OCI-LY1 (cell line): ENCODE data around the gene COPRS.
"Not testable (repeated sequence)": the region's sequence is repeated elsewhere in the genome, so short reads cannot be mapped to it uniquely, and the experiment has no call there.

Source experiments
- H2AFZ ChIP-seq: fragments of 200-600 bp; sonication (generic), shearing (Covaris generic); 2 replicates; pipeline ENCODE4 v1.6.0; 2014; ENCODE audit warnings: antibody characterized with exemption, mild to moderate bottlenecking, low read length
- H3F3A ChIP-seq: fragments of 200-600 bp; sonication (generic), shearing (Covaris generic); 2 replicates; pipeline ENCODE4 v1.6.0; 2014; ENCODE audit warnings: mild to moderate bottlenecking, antibody characterized with exemption, low read length, moderate library complexity; ENCODE audit not compliant: insufficient read depth
- H3K27ac ChIP-seq: fragments of 200-600 bp; sonication (generic); 2 replicates; pipeline ENCODE4 v1.5.1; 2014; ENCODE audit warnings: low read length, mixed run types, mild to moderate bottlenecking, low read depth; ENCODE audit not compliant: poor library complexity, severe bottlenecking
- H3K27me3 ChIP-seq: fragments of 200-600 bp; sonication (generic); 2 replicates; pipeline ENCODE4 v1.6.0; 2014; ENCODE audit warnings: antibody characterized with exemption, mild to moderate bottlenecking, low read length, moderate library complexity; ENCODE audit not compliant: insufficient read depth
- H3K36me3 ChIP-seq: fragments of 200-600 bp; sonication (generic); 2 replicates; pipeline ENCODE4 v1.6.1; 2014; ENCODE audit warnings: mild to moderate bottlenecking, antibody characterized with exemption, low read length, moderate library complexity, mixed read lengths; ENCODE audit not compliant: insufficient read depth
- H3K4me1 ChIP-seq: fragments of 200-600 bp; sonication (generic); 2 replicates; pipeline ENCODE4 v1.5.1; 2014; ENCODE audit warnings: mild to moderate bottlenecking, low read length, moderate library complexity; ENCODE audit not compliant: insufficient read depth, severe bottlenecking
- H3K4me2 ChIP-seq: fragments of 200-600 bp; sonication (generic), shearing (Covaris generic); 2 replicates; pipeline ENCODE4 v1.6.1; 2014; ENCODE audit warnings: low read length
- H3K4me3 ChIP-seq: fragments of 200-600 bp; sonication (generic); 2 replicates; pipeline ENCODE4 v1.5.1; 2014; ENCODE audit warnings: low read length, low read depth, mild to moderate bottlenecking, mixed read lengths; ENCODE audit not compliant: poor library complexity, severe bottlenecking
- H3K79me2 ChIP-seq: fragments of 200-600 bp; shearing (Covaris generic); 2 replicates; pipeline ENCODE4 v1.6.1; 2016; ENCODE audit warnings: mixed run types, low read length, mixed read lengths; ENCODE audit not compliant: insufficient read depth
- H3K9ac ChIP-seq: fragments of 200-600 bp; sonication (generic), shearing (Covaris generic); 2 replicates; pipeline ENCODE4 v1.6.1; 2014; ENCODE audit warnings: mild to moderate bottlenecking, low read length, mixed read lengths
- H3K9me2 ChIP-seq: fragments of 200-600 bp; sonication (generic), shearing (Covaris generic); 2 replicates; pipeline ENCODE4 v1.6.1; 2014; ENCODE audit warnings: low read depth, mild to moderate bottlenecking, low read length, mixed read lengths
- H3K9me3 ChIP-seq: fragments of 200-600 bp; shearing (Covaris generic); 2 replicates; pipeline ENCODE4 v1.6.1; 2014; ENCODE audit warnings: low read length, mixed read lengths
- H4K20me1 ChIP-seq: fragments of 200-600 bp; sonication (generic), shearing (Covaris generic); 2 replicates; pipeline ENCODE4 v1.6.0; 2016; ENCODE audit warnings: mild to moderate bottlenecking, low read length; ENCODE audit not compliant: insufficient read depth
- EZH2 ChIP-seq: fragments of 200-600 bp; sonication (generic), shearing (Covaris generic); IDR thresholded peaks from 2 replicates; pipeline ENCODE4 v1.8.0; 2017; ENCODE audit warnings: borderline replicate concordance, mixed run types, mild to moderate bottlenecking, antibody characterized with exemption, low read length, moderate library complexity, mixed read lengths
- TF ChIP-seq, protein P1 (sequence below): fragments of 200-600 bp; sonication (generic), shearing (Covaris generic); IDR thresholded peaks from 2 replicates; pipeline ENCODE4 v1.5.1; 2017; ENCODE audit warnings: mild to moderate bottlenecking, antibody characterized with exemption, low read length, moderate library complexity, mixed read lengths

The COPRS gene

DNA sequence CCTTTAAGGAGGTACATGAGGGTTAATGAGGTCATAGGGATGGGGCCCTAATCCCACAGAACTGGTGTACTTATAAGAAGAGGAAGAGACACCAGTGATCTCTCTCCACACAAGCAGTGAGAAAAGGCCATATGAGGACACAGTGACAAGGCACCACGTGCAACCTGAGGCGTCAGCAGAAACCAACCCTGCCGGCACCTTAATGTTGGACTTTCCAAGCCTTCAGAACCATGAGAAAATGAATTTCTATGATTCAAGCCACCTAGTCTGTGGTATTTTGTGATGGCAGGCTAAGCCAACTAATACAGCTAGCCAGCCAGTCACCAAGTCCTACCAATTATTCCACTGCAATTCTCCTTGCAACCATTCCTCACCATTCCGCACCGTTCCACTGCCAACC lies 39.5 kb downstream of the COPRS start:
- Histone ChIP-seq H4K20me1 (no peaks in the 10 kb centered on the region), H3K4me1 (no peaks in the 10 kb centered on the region), H3K9ac (no peak overlapping the region), H2AFZ (no peak overlapping the region), H3K27me3 (no peaks in the 10 kb centered on the region), H3K27ac (no peak overlapping the region), H3K36me3 (no peaks in the 10 kb centered on the region), H3K4me3 (no peak overlapping the region), H3K9me3 (no peaks in the 10 kb centered on the region), H3F3A (no peaks in the 10 kb centered on the region), H3K79me2 (no peaks in the 10 kb centered on the region), H3K9me2 (no peaks in the 10 kb centered on the region), H3K4me2 (no peak overlapping the region)
- no peak for TF ChIP-seq EZH2
- TF ChIP-seq, protein P1, sequence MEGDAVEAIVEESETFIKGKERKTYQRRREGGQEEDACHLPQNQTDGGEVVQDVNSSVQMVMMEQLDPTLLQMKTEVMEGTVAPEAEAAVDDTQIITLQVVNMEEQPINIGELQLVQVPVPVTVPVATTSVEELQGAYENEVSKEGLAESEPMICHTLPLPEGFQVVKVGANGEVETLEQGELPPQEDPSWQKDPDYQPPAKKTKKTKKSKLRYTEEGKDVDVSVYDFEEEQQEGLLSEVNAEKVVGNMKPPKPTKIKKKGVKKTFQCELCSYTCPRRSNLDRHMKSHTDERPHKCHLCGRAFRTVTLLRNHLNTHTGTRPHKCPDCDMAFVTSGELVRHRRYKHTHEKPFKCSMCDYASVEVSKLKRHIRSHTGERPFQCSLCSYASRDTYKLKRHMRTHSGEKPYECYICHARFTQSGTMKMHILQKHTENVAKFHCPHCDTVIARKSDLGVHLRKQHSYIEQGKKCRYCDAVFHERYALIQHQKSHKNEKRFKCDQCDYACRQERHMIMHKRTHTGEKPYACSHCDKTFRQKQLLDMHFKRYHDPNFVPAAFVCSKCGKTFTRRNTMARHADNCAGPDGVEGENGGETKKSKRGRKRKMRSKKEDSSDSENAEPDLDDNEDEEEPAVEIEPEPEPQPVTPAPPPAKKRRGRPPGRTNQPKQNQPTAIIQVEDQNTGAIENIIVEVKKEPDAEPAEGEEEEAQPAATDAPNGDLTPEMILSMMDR, result no peak

DNA sequence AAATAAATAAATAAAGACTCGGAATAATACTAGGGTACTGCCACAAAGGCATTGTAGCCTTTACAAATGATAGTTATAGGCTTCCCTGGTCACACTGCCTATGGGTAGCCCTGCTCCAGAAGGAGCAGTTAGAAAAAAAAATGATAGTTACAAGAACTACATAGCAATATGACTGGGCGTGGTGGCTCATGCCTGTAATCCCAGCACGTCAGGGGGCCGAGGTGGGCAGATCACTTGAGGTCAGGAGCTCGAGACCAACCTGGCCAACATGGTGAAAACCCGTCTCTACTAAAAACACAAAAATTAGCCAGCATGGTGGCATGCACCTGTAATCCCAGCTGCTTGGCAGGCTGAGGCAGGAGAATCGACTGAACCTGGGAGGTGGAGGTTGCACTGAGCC lies 40.2 kb downstream of the COPRS start:
- H3K4me2 ChIP-seq, H3K79me2 ChIP-seq, H3K27ac ChIP-seq, H3K9ac ChIP-seq, H3K9me2 ChIP-seq, H3K27me3 ChIP-seq, H4K20me1 ChIP-seq, H3K36me3 ChIP-seq, H3K9me3 ChIP-seq, H3F3A ChIP-seq, H2AFZ ChIP-seq, H3K4me3 ChIP-seq, H3K4me1 ChIP-seq: not testable (repeated sequence)

DNA sequence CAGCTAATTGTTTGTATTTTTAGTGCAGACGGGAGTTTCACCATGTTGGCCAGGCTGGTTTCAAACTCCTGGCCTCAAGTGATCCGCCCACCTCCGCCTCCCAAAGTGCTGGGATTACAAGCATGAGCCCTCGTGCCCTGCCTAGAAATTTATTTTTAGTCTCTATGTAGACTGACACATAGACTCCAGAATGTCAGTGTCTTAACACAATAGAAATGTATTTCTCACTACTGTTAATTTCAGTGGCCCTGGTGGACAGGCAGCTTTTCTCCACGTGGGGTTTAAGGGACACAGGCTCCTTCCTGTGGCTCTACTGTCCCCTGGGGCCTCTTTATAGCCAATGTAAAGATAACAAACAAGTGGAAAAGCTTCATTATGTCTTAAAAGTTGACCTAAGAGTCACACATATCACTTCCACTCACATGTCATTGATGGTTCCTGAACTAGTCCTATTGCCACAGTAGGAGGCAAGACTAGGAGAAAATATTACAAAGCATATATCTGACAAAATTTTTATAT lies 43.8 kb downstream of the COPRS start:
- Histone ChIP-seq H3K9me2 (no peaks in the 10 kb centered on the region), H3K4me3 (no peak overlapping the region)
- no peak for TF ChIP-seq EZH2
- TF ChIP-seq, protein P1, result no peak

DNA sequence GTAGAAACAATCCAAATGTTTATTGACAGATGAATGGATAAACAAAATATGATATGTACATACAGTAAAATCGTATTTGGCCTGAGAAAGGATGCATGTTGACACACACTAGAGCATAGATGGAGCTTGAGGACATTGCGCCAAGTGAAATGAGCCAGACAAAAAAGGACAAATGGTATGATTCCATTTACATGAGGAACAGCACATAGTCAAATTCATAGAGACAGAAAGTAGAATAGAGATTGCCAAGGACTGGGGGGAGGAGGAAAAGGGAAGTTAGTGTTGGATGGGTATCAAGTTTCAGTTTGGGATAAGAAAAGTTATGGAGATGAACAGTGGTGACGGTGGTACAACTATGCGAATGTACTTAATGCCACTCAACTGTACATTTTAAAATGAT lies 47.9 kb downstream of the COPRS start:
- Histone ChIP-seq H3K9ac (no peak overlapping the region), H3K27me3 (no peaks in the 10 kb centered on the region), H3K4me3 (no peak overlapping the region), H2AFZ (no peak overlapping the region), H3K79me2 (no peaks in the 10 kb centered on the region), H3K9me3 (no peaks in the 10 kb centered on the region), H3K36me3 (no peaks in the 10 kb centered on the region; the same call in 1 of the 2 replicates), H3K4me2 (no peak overlapping the region), H3F3A (no peaks in the 10 kb centered on the region), H4K20me1 (no peaks in the 10 kb centered on the region), H3K9me2 (no peaks in the 10 kb centered on the region), H3K27ac (no peak overlapping the region), H3K4me1 (peaks cover 3% of the 10 kb centered on the region)
- TF ChIP-seq, protein P1, result no peak
- TF ChIP-seq EZH2, result no peak

More for the DNA sequence above, 43.8 kb downstream of the COPRS start:
- no peaks in the 10 kb centered on the region for H3K36me3 ChIP-seq
- H3K4me1 ChIP-seq, result no peaks in the 10 kb centered on the region
- H3K79me2 ChIP-seq, result no peaks in the 10 kb centered on the region
- H3K9me3 ChIP-seq, result no peaks in the 10 kb centered on the region
- no peaks in the 10 kb centered on the region for H4K20me1 ChIP-seq
- no peak overlapping the region for H3K27ac ChIP-seq
- H2AFZ ChIP-seq, result no peak overlapping the region
- H3K27me3 ChIP-seq, result no peaks in the 10 kb centered on the region
- H3K4me2 ChIP-seq, result no peak overlapping the region
- no peaks in the 10 kb centered on the region for H3F3A ChIP-seq
- no peak overlapping the region for H3K9ac ChIP-seq

DNA sequence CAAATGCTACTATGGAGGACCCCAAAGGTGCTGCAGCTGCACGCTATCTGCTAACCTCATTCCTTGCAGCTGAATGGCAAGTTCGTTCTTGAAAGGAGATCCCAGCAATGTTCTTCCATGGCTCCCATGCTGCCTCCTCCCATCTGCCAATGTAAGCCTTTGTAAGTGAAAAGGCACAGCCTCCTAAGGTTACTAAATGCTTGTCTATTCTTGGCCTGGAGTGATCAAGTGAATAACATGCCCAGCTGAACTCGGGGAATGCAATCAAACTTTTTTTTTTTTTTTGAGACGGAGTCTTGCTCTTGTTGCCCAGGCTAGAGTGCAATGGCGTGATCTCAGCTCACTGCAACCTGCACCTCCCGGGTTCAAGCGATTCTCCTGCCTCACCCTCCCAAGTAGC lies 49.2 kb downstream of the COPRS start:
- H3K27me3 ChIP-seq, H3K9me2 ChIP-seq, H3K9me3 ChIP-seq, H3K9ac ChIP-seq, H3K4me3 ChIP-seq, H3K36me3 ChIP-seq, H3K27ac ChIP-seq, H3K4me2 ChIP-seq, H3F3A ChIP-seq, H3K79me2 ChIP-seq, H4K20me1 ChIP-seq, H2AFZ ChIP-seq: not testable (repeated sequence)
- peaks cover 15% of the 10 kb centered on the region for H3K4me1 ChIP-seq
